Adrenal gland (tissue), 12 donors: ENCODE measurements around the gene VIPR1. TPM values are rescaled to one million over a fixed set of nuclear protein-coding genes. Genes with fewer than 3 reads are reported as not detected.

Experiments used
- DNase-seq, 7 donors: peaks; one replicate each; pipeline ENCODE4 v3.0.0-alpha.2; 2019 to 2020
- H3K27ac ChIP-seq, 5 donors: fragments of 200-600 bp; sonication (generic) in 4 of 5; 1 replicate in 3 of 5; 2 replicates in 2 of 5; pipeline versions ENCODE4 v1.5.1 to v1.8.0; 2016 to 2020; ENCODE audit warnings: mild to moderate bottlenecking in 1 of 5
- H3K27me3 ChIP-seq: fragments of 200-600 bp; 2 replicates; pipeline ENCODE4 v1.8.0; 2021
- H3K36me3 ChIP-seq, 2 donors: fragments of 200-600 bp; replicated peaks in 1 of 2; 1 replicate in 1 of 2; 2 replicates in 1 of 2; pipeline versions ENCODE4 v1.5.1 to v1.8.0; 2018 to 2022
- H3K4me1 ChIP-seq, 2 donors: fragments of 200-600 bp; replicated peaks in 1 of 2; 1 replicate in 1 of 2; 2 replicates in 1 of 2; pipeline versions ENCODE4 v1.5.1 to v1.8.0; 2018 to 2021
- H3K4me3 ChIP-seq, 4 donors: fragments of 200-600 bp; sonication (generic) in 3 of 4; one replicate each; pipeline ENCODE4 v1.5.1; 2016 to 2018
- H3K9me3 ChIP-seq, 3 donors: fragments of 200-600 bp; sonication (generic) in 1 of 3; replicated peaks in 1 of 3; 1 replicate in 2 of 3; 2 replicates in 1 of 3; pipeline versions ENCODE4 v1.5.1 to v1.8.0; 2016 to 2021
- CTCF ChIP-seq, 6 experiments: fragments of 450-650 bp in 4 of 6; fragments of 200-600 bp in 2 of 6; sonication (generic) in 1 of 6; IDR thresholded peaks; 1 replicate in 5 of 6; 2 replicates in 1 of 6; pipeline versions ENCODE4 v1.5.1 to v1.8.0; 2016 to 2021; ENCODE audit warnings: antibody characterized with exemption in 6 of 6, mild to moderate bottlenecking in 2 of 6, moderate library complexity in 1 of 6
- POLR2A ChIP-seq, 2 donors: fragments of 450-650 bp; IDR thresholded peaks; one replicate each; pipeline ENCODE4 v1.6.1; 2017; ENCODE audit warnings: antibody characterized with exemption in 2 of 2, mild to moderate bottlenecking in 2 of 2, moderate library complexity in 1 of 2
- WGBS, 4 donors: extraction: QIAGEN DNeasy Blood & Tissue Kit in 2 of 4; methylation state at CpG; one replicate each; pipeline versions ENCODE4 v1.1.5 to v1.1.7; 2013 to 2017; 5-methylcytosine and 5-hydroxymethylcytosine counted together
- intact Hi-C, 2 donors: fragments of 100-400 bp; cut with DNase I; formaldehyde crosslinking; loops; one replicate each; pipeline versions ENCODE4 v1.14.1 to v1.15.0; 2022 to 2023
- polyA plus RNA-seq, 3 donors: library from polyadenylated mRNA; stranded (reverse); fragments of 200-250 nt in 2 of 3; fragments of 350-450 nt in 1 of 3; fragmentation: Illumina TruSeq in 1 of 3; extraction: RNeasy Lipid Tissue Mini Kit (QIAGEN cat#74804) in 1 of 3; gene quantifications; one replicate each; pipeline ENCODE4 v1.2.3, GENCODE V29; 2013 to 2014
- total RNA-seq, 9 donors: library from RNA; depleted of rRNA in 4 of 9; stranded (reverse); fragments of >200 nt in 4 of 9; fragments of 120-200 nt in 1 of 9; fragmentation: NEBNext Ultra II Directional in 1 of 9; extraction: Animal tissue kit (Norgen Biotek cat#: 25700) in 1 of 9; gene quantifications; one replicate each; pipeline versions ENCODE4 v1.1.0 to v1.2.4, GENCODE V29; 2013 to 2023
- donor health status: healthy with polysubstance abuse.
- donor health status: Bipolar disorder and iron deficiency.
- donor health status: DM: yes; HTN: yes; CAD: no.
- donor health status: DM: no; HTN: no; CAD: no.
- donor health status: DM: no; HTN: no; CAD: no.
- donor health status: DM: yes; HTN: yes; CAD: no.

VIPR1 gene
- total and polyA plus RNA-seq, 12 donors = 0.55 to 24.4 (median 3.5) TPM

- H3K9me3 ChIP-seq = no peaks in the 10 kb centered on the region
- DNase-seq = peak; percentile 33 to 74 (median 47)
- H3K36me3 ChIP-seq = no peaks in the 10 kb centered on the region
- 61 to 72% (median 67%) methylated on average over 8 to 14 of the region's 14 CpGs for WGBS, 4 donors
- intact Hi-C loops = no loop called here
- H3K4me1 ChIP-seq = no peaks in the 10 kb centered on the region
- no peak overlapping the region for H3K27ac ChIP-seq
- H3K4me3 ChIP-seq = no peak overlapping the region
- TF ChIP-seq CTCF (IDR thresholded peaks at IDR 0.05) (peak; percentile 38 to 71 (median 67)), POLR2A (IDR thresholded peaks at IDR 0.05) (no peak)
- H3K27me3 ChIP-seq = no peaks in the 10 kb centered on the region
These were observed 37.6 kb downstream of the VIPR1 start for GRCh38 chr3:42539871-42540714.

GRCh38 chr3:42541079-42541478, 38.6 kb downstream of the VIPR1 start:
- Histone ChIP-seq H3K9me3 (no peaks in the 10 kb centered on the region), H3K4me1 (no peaks in the 10 kb centered on the region), H3K27me3 (no peaks in the 10 kb centered on the region), H3K27ac (no peak overlapping the region), H3K36me3 (no peaks in the 10 kb centered on the region), H3K4me3 (no peak overlapping the region)
- WGBS, 4 donors = 37 to 42% (median 41%) methylated on average over 2 to 3 of the region's 3 CpGs
- TF ChIP-seq POLR2A (IDR thresholded peaks at IDR 0.05) = no peak
- TF ChIP-seq CTCF (IDR thresholded peaks at IDR 0.05) = no peak
- intact Hi-C loops = no loop called here
- DNase-seq = peak in 1 of 7 donors; percentile 33

- 48 to 67% (median 57%) methylated on average over 9 to 12 of the region's 12 CpGs for WGBS, 4 donors
- intact Hi-C loops = no loop called here
- TF ChIP-seq CTCF (IDR thresholded peaks at IDR 0.05) (peak in 3 of 6 experiments; percentile 3 to 31 (median 6)), POLR2A (IDR thresholded peaks at IDR 0.05) (no peak)
- Histone ChIP-seq H3K36me3 (no peaks in the 10 kb centered on the region), H3K4me3 (no peak overlapping the region), H3K27me3 (no peaks in the 10 kb centered on the region), H3K9me3 (no peaks in the 10 kb centered on the region), H3K27ac (peak overlapping the region in 2 of 5 donors; percentile 30 to 56), H3K4me1 (no peaks in the 10 kb centered on the region)
- DNase-seq = peak in 4 of 7 donors; percentile 17 to 89 (median 47)
These were observed 42.2 kb downstream of the VIPR1 start for GRCh38 chr3:42544492-42545283.

- no peaks in the 10 kb centered on the region for H3K4me1 ChIP-seq
- WGBS, 4 donors = 63 to 80% (median 77%) methylated on average over 3 to 5 of the region's 5 CpGs
- no peaks in the 10 kb centered on the region for H3K27me3 ChIP-seq
- intact Hi-C loops = no loop called here
- H3K27ac ChIP-seq = peak overlapping the region in 2 of 5 donors; percentile 30 to 56
- H3K36me3 ChIP-seq = no peaks in the 10 kb centered on the region
- no peak for TF ChIP-seq POLR2A (IDR thresholded peaks at IDR 0.05)
- TF ChIP-seq CTCF (IDR thresholded peaks at IDR 0.05) = no peak
- DNase-seq = no peak
- H3K9me3 ChIP-seq = no peaks in the 10 kb centered on the region
- no peak overlapping the region for H3K4me3 ChIP-seq
These were observed 42.9 kb downstream of the VIPR1 start for GRCh38 chr3:42545284-42545900.
